Stimulated activated CD4-positive, alpha-beta T cell treated with anti-CD3 and anti-CD28 coated beads, Interleukin-2, amount 100 ng/mL, for 48 hours (primary cell): ENCODE results near the gene PDZD2.

ENCODE experiments used
- DNase-seq, 2 donors: peaks; one replicate each; pipeline ENCODE4 v3.0.0-alpha.2; 2020

PDZD2 gene

DNA sequence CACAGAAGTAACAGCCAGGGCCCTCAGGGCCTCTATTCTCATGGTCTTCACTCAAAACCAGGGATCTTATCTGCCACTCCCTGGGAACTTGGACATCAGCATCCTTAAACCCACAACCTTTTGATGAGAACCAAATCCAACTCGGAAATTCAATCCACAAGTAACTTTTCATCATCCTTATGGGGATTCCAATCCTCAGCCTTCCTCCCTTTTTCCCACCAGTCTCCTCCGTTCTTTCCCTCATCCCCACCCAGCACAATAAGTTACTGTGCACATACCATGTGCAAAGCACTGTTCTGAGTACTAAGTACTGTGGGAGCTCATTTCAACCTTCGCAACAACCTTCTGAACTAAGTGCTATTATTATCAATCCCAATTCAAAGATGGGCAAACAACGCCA lies 518.1 kb downstream of the PDZD2 start:
- DNase-seq, result no peak

GRCh38 chr5:32158679-32158975 lies 519.7 kb downstream of the PDZD2 start:
- DNase-seq, result no peak

DNA sequence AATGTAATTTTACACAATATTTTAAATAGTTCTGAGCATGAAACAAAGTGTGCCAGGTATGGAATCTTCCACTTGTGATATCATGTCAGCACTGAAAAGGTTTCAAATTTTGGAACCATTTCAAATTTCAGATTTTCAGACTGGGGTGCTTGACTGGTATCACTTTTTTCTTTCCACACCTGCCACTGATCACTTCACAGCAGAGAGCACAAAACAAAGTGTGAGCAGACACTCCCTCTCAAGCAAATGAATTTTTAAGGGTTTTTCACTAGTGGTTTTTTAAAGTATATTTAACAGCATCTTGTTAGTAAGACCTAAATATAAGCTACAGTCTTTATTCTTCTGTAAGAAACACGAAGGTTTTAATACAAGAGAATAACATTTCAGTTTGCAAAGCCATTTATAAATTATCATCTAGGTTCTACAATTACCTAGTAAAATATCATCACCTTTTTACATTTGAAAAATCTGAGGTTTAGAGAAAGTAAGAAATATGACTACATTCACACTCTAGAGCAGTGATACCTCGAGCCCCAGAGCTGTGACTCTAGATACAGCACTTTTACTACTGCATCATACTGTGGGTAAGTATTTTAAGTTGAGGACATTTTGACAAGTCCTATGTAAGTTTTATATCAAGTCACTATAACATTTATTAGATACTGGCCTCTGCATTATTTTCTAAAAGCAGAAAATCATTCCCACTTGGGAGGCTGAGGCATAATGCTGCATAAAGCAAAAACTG lies 520.6 kb downstream of the PDZD2 start:
- DNase-seq, result no peak

DNA sequence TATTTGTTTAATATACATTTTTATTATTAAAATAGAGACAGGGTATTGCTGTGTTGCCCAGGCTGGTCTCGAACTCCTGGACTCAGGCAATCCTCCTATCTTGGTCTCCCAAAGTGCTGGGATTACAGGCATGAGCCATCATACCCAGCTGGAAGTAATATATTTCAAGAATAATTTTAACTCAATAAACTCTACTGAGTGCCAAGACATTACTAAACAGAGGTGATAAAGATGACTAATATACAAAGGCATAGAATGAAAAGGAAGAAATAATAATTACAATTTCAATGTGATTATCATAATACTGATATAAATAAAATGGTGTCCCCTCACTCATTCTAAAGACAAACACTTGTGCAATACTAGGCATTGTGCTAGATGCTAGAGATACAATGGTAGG lies 521.3 kb downstream of the PDZD2 start:
- DNase-seq, result no peak
